Heart left ventricle (tissue), 16 donors: ENCODE data around the gene HCLS1. TPM values are rescaled to one million over a fixed set of nuclear protein-coding genes. Genes with fewer than 3 reads are reported as not detected.

Source experiments
- ATAC-seq, 4 donors: fragments of 200-7000 bp; cut with Tn5 transposase; one replicate each; pipeline ENCODE4 v1.9.1; 2020 to 2022; ENCODE audit warnings: moderate library complexity in 4 of 4, mild to moderate bottlenecking in 3 of 4, moderate number of reproducible peaks in 1 of 4
- DNase-seq, 5 donors: peaks; one replicate each; pipeline ENCODE4 v3.0.0-alpha.2; 2020
- H3K27ac ChIP-seq, 12 donors: fragments of 200-600 bp; sonication (generic) in 4 of 12; one replicate each; pipeline versions ENCODE4 v1.5.0 to v1.8.0; 2016 to 2022; ENCODE audit warnings: mild to moderate bottlenecking in 2 of 12
- H3K27me3 ChIP-seq, 9 donors: fragments of 200-600 bp; sonication (generic) in 2 of 9; one replicate each; pipeline versions ENCODE4 v1.5.1 to v1.8.0; 2016 to 2022; ENCODE audit warnings: mild to moderate bottlenecking in 3 of 9
- H3K36me3 ChIP-seq, 9 donors: fragments of 200-600 bp; sonication (generic) in 2 of 9; one replicate each; pipeline versions ENCODE4 v1.5.0 to v1.8.0; 2018 to 2022; ENCODE audit warnings: mild to moderate bottlenecking in 2 of 9
- H3K4me1 ChIP-seq, 12 donors: fragments of 200-600 bp; sonication (generic) in 4 of 12; one replicate each; pipeline versions ENCODE4 v1.5.0 to v1.8.0; 2016 to 2022; ENCODE audit warnings: mild to moderate bottlenecking in 3 of 12
- H3K4me3 ChIP-seq, 12 donors: fragments of 200-600 bp; sonication (generic) in 4 of 12; one replicate each; pipeline versions ENCODE4 v1.5.0 to v1.8.0; 2017 to 2022; ENCODE audit warnings: mild to moderate bottlenecking in 9 of 12, moderate library complexity in 4 of 12
- H3K9me3 ChIP-seq, 12 donors: fragments of 200-600 bp; sonication (generic) in 4 of 12; one replicate each; pipeline versions ENCODE4 v1.5.0 to v1.8.0; 2016 to 2022; ENCODE audit warnings: mild to moderate bottlenecking in 1 of 12
- POLR2A ChIP-seq, 2 donors: fragments of 450-650 bp; IDR thresholded peaks; one replicate each; pipeline ENCODE4 v1.6.1; 2017; ENCODE audit warnings: antibody characterized with exemption in 2 of 2, mild to moderate bottlenecking in 2 of 2, moderate library complexity in 2 of 2
- WGBS, 4 donors: extraction: QIAGEN DNeasy Blood & Tissue Kit in 2 of 4; methylation state at CpG; one replicate each; pipeline versions ENCODE4 v1.1.5 to v1.1.7; 2013 to 2018; 5-methylcytosine and 5-hydroxymethylcytosine counted together
- intact Hi-C, 10 donors: fragments of 100-400 bp; cut with DNase I; formaldehyde crosslinking; loops; one replicate each; pipeline versions ENCODE4 v1.11.1 to v1.14.2; 2022
- polyA plus RNA-seq, 2 donors: library from polyadenylated mRNA; stranded (reverse); fragments of 200-250 nt; gene quantifications; one replicate each; pipeline ENCODE4 v1.2.3, GENCODE V29; 2013
- total RNA-seq, 9 donors: library from RNA; depleted of rRNA in 2 of 9; stranded (reverse); fragments of >200 nt in 2 of 9; fragmentation: NEBNext Ultra II Directional in 3 of 9; extraction: Animal tissue kit (Norgen Biotek cat#: 25700) in 3 of 9; gene quantifications; one replicate each; pipeline versions ENCODE4 v1.1.0 to v1.2.4, GENCODE V29; 2016 to 2023
- TF ChIP-seq, protein P1 (sequence below), 12 donors: fragments of 200-600 bp; sonication (generic) in 4 of 12; IDR thresholded peaks; one replicate each; pipeline versions ENCODE4 v1.5.0 to v1.8.0; 2018 to 2022; ENCODE audit warnings: antibody characterized with exemption in 12 of 12, mild to moderate bottlenecking in 5 of 12
- donor health status: ischemic (EF 13 %, LVEDD 7.1; RV severe dilation, severe dysfunction).
- donor health status: healthy with polysubstance abuse.
- donor health status: DM: no; HTN: yes; CAD: no.
- donor health status: DM: no; HTN: no; CAD: no.
- donor health status: ischemic (EF 25% LVEDD 6.9; RV normal size, moderate dysfunction).
- donor health status: ischemic (EF 25% LVEDD 5.7; RV mildly dilated, moderate dysfunction).
- donor health status: healthy.
- donor health status: DM: yes; HTN: yes; CAD: no.
- donor health status: ischemic (EF 35%, LVEDD 5.7; RV mildly dilated, moderate dysfunction).
- donor health status: nonischemic (EF 11% LVEDD 7.7; RV severe dilation, severe dysfunction).
- donor health status: DM: yes; HTN: yes; CAD: no.
- donor health status: PGD.
- donor health status: ischemic (EF 29% LVEDD 5.4; RV normal size, mild dysfunction).
- donor health status: nonischemic (EF 23%, LVEDD 6.1; RV moderate dilation, normal function).

HCLS1 gene
- total and polyA plus RNA-seq, 11 donors = 7.4 to 72.4 (median 10.6) TPM

GRCh38 chr3:121584418-121584817 lies 76.3 kb downstream of the HCLS1 start:
- intact Hi-C loops = no loop called here
- DNase-seq = no peak
- ATAC-seq = no peak
- TF ChIP-seq, protein P1, sequence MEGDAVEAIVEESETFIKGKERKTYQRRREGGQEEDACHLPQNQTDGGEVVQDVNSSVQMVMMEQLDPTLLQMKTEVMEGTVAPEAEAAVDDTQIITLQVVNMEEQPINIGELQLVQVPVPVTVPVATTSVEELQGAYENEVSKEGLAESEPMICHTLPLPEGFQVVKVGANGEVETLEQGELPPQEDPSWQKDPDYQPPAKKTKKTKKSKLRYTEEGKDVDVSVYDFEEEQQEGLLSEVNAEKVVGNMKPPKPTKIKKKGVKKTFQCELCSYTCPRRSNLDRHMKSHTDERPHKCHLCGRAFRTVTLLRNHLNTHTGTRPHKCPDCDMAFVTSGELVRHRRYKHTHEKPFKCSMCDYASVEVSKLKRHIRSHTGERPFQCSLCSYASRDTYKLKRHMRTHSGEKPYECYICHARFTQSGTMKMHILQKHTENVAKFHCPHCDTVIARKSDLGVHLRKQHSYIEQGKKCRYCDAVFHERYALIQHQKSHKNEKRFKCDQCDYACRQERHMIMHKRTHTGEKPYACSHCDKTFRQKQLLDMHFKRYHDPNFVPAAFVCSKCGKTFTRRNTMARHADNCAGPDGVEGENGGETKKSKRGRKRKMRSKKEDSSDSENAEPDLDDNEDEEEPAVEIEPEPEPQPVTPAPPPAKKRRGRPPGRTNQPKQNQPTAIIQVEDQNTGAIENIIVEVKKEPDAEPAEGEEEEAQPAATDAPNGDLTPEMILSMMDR (IDR thresholded peaks at IDR 0.05) = no peak
- TF ChIP-seq POLR2A (IDR thresholded peaks at IDR 0.05) = no peak
- H3K4me1 ChIP-seq = no peaks in the 10 kb centered on the region
- H3K4me3 ChIP-seq = no peak overlapping the region
- no peaks in the 10 kb centered on the region for H3K36me3 ChIP-seq
- no peak overlapping the region for H3K27ac ChIP-seq
- no peaks in the 10 kb centered on the region for H3K9me3 ChIP-seq
- 90 to 98% (median 92%) methylated on average over 1 of the region's 1 CpG for WGBS, 4 donors
- H3K27me3 ChIP-seq = no peaks in the 10 kb centered on the region

DNA sequence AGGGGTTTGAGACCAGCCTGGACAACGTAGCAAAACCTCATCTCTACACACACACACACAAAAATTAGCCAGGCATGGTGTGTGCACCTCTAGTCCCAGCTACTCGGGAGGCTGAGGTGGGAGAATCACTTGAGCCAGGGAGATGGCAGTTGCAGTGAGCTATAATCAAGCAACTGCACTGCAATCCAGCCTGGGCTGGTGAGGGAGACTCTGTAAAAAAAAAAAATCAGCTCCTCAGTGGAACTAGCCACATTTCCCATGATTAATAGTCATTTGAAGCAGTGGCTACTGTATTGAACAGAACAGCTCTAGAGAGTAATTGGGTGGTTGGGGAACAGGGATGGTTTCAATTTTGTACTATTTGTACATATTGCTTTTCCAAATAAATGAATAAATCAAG lies 79.0 kb downstream of the HCLS1 start:
- TF ChIP-seq, protein P1 (IDR thresholded peaks at IDR 0.05) = no peak
- no peak for TF ChIP-seq POLR2A (IDR thresholded peaks at IDR 0.05)
- H3K4me1 ChIP-seq = no peaks in the 10 kb centered on the region
- no peak overlapping the region for H3K27ac ChIP-seq
- no peaks in the 10 kb centered on the region for H3K36me3 ChIP-seq
- intact Hi-C loops = no loop called here
- 59 to 84% (median 66%) methylated on average over 2 of the region's 2 CpGs for WGBS, 4 donors
- no peaks in the 10 kb centered on the region for H3K9me3 ChIP-seq
- ATAC-seq (no peak), DNase-seq (no peak)
- H3K27me3 ChIP-seq = no peaks in the 10 kb centered on the region
- H3K4me3 ChIP-seq = no peak overlapping the region

Other genes with a start within 250 kb of the HCLS1 start
- 1 to 10 TPM in 2 of 9 donors, under 1 TPM in 7; 0.13 to 1.5 (median 0.39) TPM for gene POLQ, start 114.9 kb downstream of the HCLS1 start, total RNA-seq
- gene POLQ, start 114.9 kb downstream of the HCLS1 start, polyA plus RNA-seq = under 1 TPM; 0.11 to 0.15 TPM
- gene ARGFX, start 93.0 kb downstream of the HCLS1 start, total RNA-seq = not detected
- not detected for gene ARGFX, start 93.0 kb downstream of the HCLS1 start, polyA plus RNA-seq
- gene FBXO40, start 67.5 kb downstream of the HCLS1 start, total RNA-seq = 100 to 1,000 TPM in 7 of 9 donors, 10 to 100 TPM in 2; 85.5 to 268 (median 192) TPM
- gene FBXO40, start 67.5 kb downstream of the HCLS1 start, polyA plus RNA-seq = 10 to 100 TPM in 1 of 2 donors, 1 to 10 TPM in 1; 4.7 to 46.6 TPM
- 10 to 100 TPM; 28.5 to 90.9 (median 44.9) TPM for gene GOLGB1, start 88.8 kb upstream of the HCLS1 start, total RNA-seq
- 10 to 100 TPM; 14.4 to 21.4 TPM for gene GOLGB1, start 88.8 kb upstream of the HCLS1 start, polyA plus RNA-seq
- 10 to 100 TPM in 1 of 9 donors, 1 to 10 TPM in 8; 5.3 to 10.3 (median 6.6) TPM for gene IQCB1, start 174.2 kb upstream of the HCLS1 start, total RNA-seq
- 1 to 10 TPM; 5.1 to 6.3 TPM for gene IQCB1, start 174.2 kb upstream of the HCLS1 start, polyA plus RNA-seq
- 1 to 10 TPM in 8 of 9 donors, under 1 TPM in 1; 0.95 to 6.3 (median 3.7) TPM for gene EAF2, start 174.3 kb upstream of the HCLS1 start, total RNA-seq
- 1 to 10 TPM; 3.2 to 7.4 TPM for gene EAF2, start 174.3 kb upstream of the HCLS1 start, polyA plus RNA-seq
- 1 to 10 TPM; 1.4 to 7.6 (median 3.7) TPM for gene SLC15A2, start 233.5 kb upstream of the HCLS1 start, total RNA-seq
- gene SLC15A2, start 233.5 kb upstream of the HCLS1 start, polyA plus RNA-seq = 1 to 10 TPM in 1 of 2 donors, under 1 TPM in 1; 0.22 to 1.0 TPM